ENCODE measurements around the gene KLF15. TPM values are rescaled to one million over a fixed set of nuclear protein-coding genes. Genes with fewer than 3 reads are reported as not detected.

The KLF15 gene
- total and polyA plus RNA-seq, 2 experiments from 2014 or later: 3.5 to 19.8 TPM

GRCh38 chr3:126376444-126376843 is 19.2 kb upstream of the KLF15 start:
- peaks cover 4% of the 10 kb centered on the region for H3K27me3 Mint-ChIP-seq (ENCODE audit: insufficient read depth, low read depth, poor library complexity)
- no peaks in the 10 kb centered on the region for H3F3A ChIP-seq (replicated peaks; ENCODE audit: low read depth)
- H3K4me1 Mint-ChIP-seq: peaks cover 15% of the 10 kb centered on the region
- H3K27ac Mint-ChIP-seq: no peak overlapping the region
- H3K79me2 ChIP-seq (replicated peaks; ENCODE audit: insufficient read depth): no peaks in the 10 kb centered on the region
- no peaks in the 10 kb centered on the region; the same call in 1 of the 2 replicates for H3K9me2 ChIP-seq (ENCODE audit: insufficient read depth)
- no peak overlapping the region for H3K4me2 ChIP-seq
- H3K4me3 Mint-ChIP-seq: no peak overlapping the region
- H3K27ac ChIP-seq (ENCODE audit: low read depth): no peak overlapping the region
- ATAC-seq (no peak), DNase-seq (ENCODE audit: low spot score) (no peak)
- no peaks in the 10 kb centered on the region for H4K20me1 ChIP-seq (replicated peaks; ENCODE audit: insufficient read depth)
- no peak for TF ChIP-seq EZH2phosphoT487 (IDR thresholded peaks at IDR 0.05; ENCODE audit: unreplicated experiment)
- no peak for TF ChIP-seq POLR2AphosphoS5 (IDR thresholded peaks at IDR 0.05; ENCODE audit: low read depth)
- TF ChIP-seq REST (IDR thresholded peaks at IDR 0.05; ENCODE audit: unreplicated experiment): no peak
- no peaks in the 10 kb centered on the region for H3K27me3 ChIP-seq (ENCODE audit: insufficient read depth)
- H2AFZ ChIP-seq: no peak overlapping the region
- H3K36me3 ChIP-seq (ENCODE audit: insufficient read depth): no peaks in the 10 kb centered on the region
- H3K36me3 Mint-ChIP-seq (ENCODE audit: low read depth): no peaks in the 10 kb centered on the region
- no peaks in the 10 kb centered on the region for H3K4me1 ChIP-seq (ENCODE audit: insufficient read depth)
- H3K4me3 ChIP-seq: no peak overlapping the region
- H3K9me3 Mint-ChIP-seq: peaks cover 2% of the 10 kb centered on the region; the same call in 1 of the 3 replicates

GRCh38 chr3:126375835-126376331 is 18.7 kb upstream of the KLF15 start:
- H3K79me2 ChIP-seq (replicated peaks; ENCODE audit: insufficient read depth): no peaks in the 10 kb centered on the region
- H3K9me3 Mint-ChIP-seq: peaks cover 2% of the 10 kb centered on the region; the same call in 1 of the 3 replicates
- no peak overlapping the region for H3K4me3 ChIP-seq
- no peak overlapping the region for H2AFZ ChIP-seq
- H3F3A ChIP-seq (replicated peaks; ENCODE audit: low read depth): no peaks in the 10 kb centered on the region
- DNase-seq (ENCODE audit: low spot score): no peak
- H3K27ac Mint-ChIP-seq: no peak overlapping the region
- no peak overlapping the region for H3K4me2 ChIP-seq
- H3K4me1 Mint-ChIP-seq: peaks cover 15% of the 10 kb centered on the region
- no peaks in the 10 kb centered on the region for H3K36me3 Mint-ChIP-seq (ENCODE audit: low read depth)
- H3K27me3 Mint-ChIP-seq (ENCODE audit: insufficient read depth, low read depth, poor library complexity): peaks cover 3% of the 10 kb centered on the region
- no peaks in the 10 kb centered on the region; the same call in 1 of the 2 replicates for H3K9me2 ChIP-seq (ENCODE audit: insufficient read depth)
- H3K27me3 ChIP-seq (ENCODE audit: insufficient read depth): no peaks in the 10 kb centered on the region
- no peaks in the 10 kb centered on the region for H4K20me1 ChIP-seq (replicated peaks; ENCODE audit: insufficient read depth)
- H3K4me3 Mint-ChIP-seq: no peak overlapping the region
- no peaks in the 10 kb centered on the region for H3K36me3 ChIP-seq (ENCODE audit: insufficient read depth)
- H3K27ac ChIP-seq (ENCODE audit: low read depth): no peak overlapping the region
- no peak for ATAC-seq
- H3K4me1 ChIP-seq (ENCODE audit: insufficient read depth): no peaks in the 10 kb centered on the region
- TF ChIP-seq ZNF331 (CRISPR knock-in tag; IDR thresholded peaks at IDR 0.05; ENCODE audit: low read depth): no peak
- no peak for TF ChIP-seq POLR2AphosphoS5 (IDR thresholded peaks at IDR 0.05; ENCODE audit: low read depth)
- TF ChIP-seq, protein P1, sequence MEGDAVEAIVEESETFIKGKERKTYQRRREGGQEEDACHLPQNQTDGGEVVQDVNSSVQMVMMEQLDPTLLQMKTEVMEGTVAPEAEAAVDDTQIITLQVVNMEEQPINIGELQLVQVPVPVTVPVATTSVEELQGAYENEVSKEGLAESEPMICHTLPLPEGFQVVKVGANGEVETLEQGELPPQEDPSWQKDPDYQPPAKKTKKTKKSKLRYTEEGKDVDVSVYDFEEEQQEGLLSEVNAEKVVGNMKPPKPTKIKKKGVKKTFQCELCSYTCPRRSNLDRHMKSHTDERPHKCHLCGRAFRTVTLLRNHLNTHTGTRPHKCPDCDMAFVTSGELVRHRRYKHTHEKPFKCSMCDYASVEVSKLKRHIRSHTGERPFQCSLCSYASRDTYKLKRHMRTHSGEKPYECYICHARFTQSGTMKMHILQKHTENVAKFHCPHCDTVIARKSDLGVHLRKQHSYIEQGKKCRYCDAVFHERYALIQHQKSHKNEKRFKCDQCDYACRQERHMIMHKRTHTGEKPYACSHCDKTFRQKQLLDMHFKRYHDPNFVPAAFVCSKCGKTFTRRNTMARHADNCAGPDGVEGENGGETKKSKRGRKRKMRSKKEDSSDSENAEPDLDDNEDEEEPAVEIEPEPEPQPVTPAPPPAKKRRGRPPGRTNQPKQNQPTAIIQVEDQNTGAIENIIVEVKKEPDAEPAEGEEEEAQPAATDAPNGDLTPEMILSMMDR (conservative IDR thresholded peaks at IDR 0.05; ENCODE audit: low read depth in 2 of 2): no peak
- no peak for TF ChIP-seq CREB1 (CRISPR knock-in tag; IDR thresholded peaks at IDR 0.05; ENCODE audit: low read depth)
- no peak for TF ChIP-seq NANOG (IDR thresholded peaks at IDR 0.05; ENCODE audit: borderline replicate concordance)
- TF ChIP-seq EZH2phosphoT487 (IDR thresholded peaks at IDR 0.05; ENCODE audit: unreplicated experiment): no peak
- TF ChIP-seq STAT1 (IDR thresholded peaks at IDR 0.05; ENCODE audit: unreplicated experiment): no peak
- TF ChIP-seq ZNF462 (CRISPR knock-in tag; IDR thresholded peaks at IDR 0.05): no peak
- TF ChIP-seq EZH2 (IDR thresholded peaks at IDR 0.05; ENCODE audit: low read depth, unreplicated experiment): no peak
